ENCODE results near the gene CAMTA1.

The CAMTA1 gene

GRCh38 chr1:7555391-7556185 is 770.3 kb downstream of the CAMTA1 start:
- no peak for TF ChIP-seq CTCF (IDR thresholded peaks at IDR 0.05; ENCODE audit: insufficient read depth, missing control alignments)
- DNase-seq (ENCODE audit: insufficient read length, low spot score) (no peak), FAIRE-seq (no peak)

GRCh38 chr1:7557301-7557891 is 772.1 kb downstream of the CAMTA1 start:
- FAIRE-seq (no peak), DNase-seq (ENCODE audit: insufficient read length, low spot score) (no peak)
- TF ChIP-seq CTCF (IDR thresholded peaks at IDR 0.05; ENCODE audit: insufficient read depth, missing control alignments): no peak

GRCh38 chr1:7558041-7558461 is 772.8 kb downstream of the CAMTA1 start:
- FAIRE-seq: no peak

GRCh38 chr1:7558481-7558880 is 773.2 kb downstream of the CAMTA1 start:
- DNase-seq (ENCODE audit: insufficient read length, low spot score) (no peak), FAIRE-seq (no peak)
- no peak for TF ChIP-seq CTCF (IDR thresholded peaks at IDR 0.05; ENCODE audit: insufficient read depth, missing control alignments)

More at GRCh38 chr1:7558041-7558461, 772.8 kb downstream of the CAMTA1 start:
- no peak for DNase-seq (ENCODE audit: insufficient read length, low spot score)
- no peak for TF ChIP-seq CTCF (IDR thresholded peaks at IDR 0.05; ENCODE audit: insufficient read depth, missing control alignments)

- no peak for FAIRE-seq
- TF ChIP-seq CTCF (IDR thresholded peaks at IDR 0.05; ENCODE audit: insufficient read depth, missing control alignments): no peak
- DNase-seq (ENCODE audit: insufficient read length, low spot score): no peak
Measured at GRCh38 chr1:7558921-7559869, 773.9 kb downstream of the CAMTA1 start.

GRCh38 chr1:7560128-7560527 is 774.9 kb downstream of the CAMTA1 start:
- TF ChIP-seq CTCF (IDR thresholded peaks at IDR 0.05; ENCODE audit: insufficient read depth, missing control alignments): no peak
- DNase-seq (ENCODE audit: insufficient read length, low spot score) (no peak), FAIRE-seq (no peak)
